ENCODE results near the gene GRID1.

The GRID1 gene

DNA sequence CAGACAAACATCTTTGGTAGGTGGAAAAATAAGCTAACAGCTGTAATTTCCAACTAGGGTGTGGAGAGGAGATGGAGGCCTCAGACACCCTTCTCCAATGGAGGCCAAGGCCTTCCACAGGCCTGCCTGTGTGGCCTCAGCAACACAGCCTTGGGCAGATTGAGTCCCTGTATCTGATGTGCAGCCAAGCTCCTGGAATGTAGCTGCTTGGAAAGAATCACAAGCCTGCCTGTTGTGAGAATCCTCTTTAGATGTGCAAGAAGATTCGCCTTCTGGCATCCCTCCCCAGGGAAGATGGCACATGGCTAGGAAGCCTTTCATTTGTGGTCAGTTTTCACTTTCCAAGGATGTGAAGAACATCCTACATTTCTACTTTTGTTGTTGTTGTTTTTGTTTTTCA, 684.0 kb downstream of the GRID1 start:
- no peak for DNase-seq (ENCODE audit: low read depth in 1 of 2, low spot score in 1 of 2)

DNA sequence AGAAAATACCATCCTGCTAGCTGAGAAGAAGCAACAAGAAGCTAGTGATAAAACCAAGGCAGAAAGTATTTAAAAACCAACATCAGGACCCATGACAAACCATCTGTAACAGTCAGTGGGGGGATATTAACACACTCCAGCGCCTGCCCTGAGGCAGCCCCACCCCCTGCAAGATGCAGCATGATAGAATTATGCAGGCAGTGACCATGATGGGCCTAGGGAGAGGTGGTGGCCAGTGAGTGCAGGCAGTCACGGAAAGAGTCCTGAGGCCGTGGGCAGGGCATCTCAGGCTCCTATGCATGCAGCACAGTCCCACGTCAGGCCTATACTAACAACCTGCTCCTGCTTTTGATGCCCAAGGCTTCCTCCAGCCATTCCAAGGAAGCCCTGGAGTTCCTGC, 686.9 kb downstream of the GRID1 start:
- no peak for DNase-seq (ENCODE audit: low read depth in 1 of 2, low spot score in 1 of 2)

DNA sequence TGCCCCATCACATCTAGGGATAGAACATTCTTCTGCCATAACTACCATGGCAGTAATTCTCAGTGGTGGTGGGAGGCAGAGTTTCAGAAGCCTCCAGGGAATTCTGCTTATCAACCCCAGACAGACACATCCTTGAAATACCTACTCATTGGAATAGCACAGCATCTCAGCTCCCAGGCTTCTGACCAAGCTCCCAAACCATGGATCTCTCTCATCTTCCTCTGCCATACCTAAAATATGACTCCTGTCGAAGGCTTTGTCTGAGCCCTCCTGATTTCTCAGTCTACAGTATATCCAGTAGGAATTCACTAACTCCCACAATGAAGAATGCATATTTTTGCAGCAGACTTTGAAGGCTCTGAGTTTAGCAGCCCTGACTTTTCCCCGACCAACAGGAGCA, 687.5 kb downstream of the GRID1 start:
- DNase-seq (ENCODE audit: low read depth in 1 of 2, low spot score in 1 of 2), result no peak

DNA sequence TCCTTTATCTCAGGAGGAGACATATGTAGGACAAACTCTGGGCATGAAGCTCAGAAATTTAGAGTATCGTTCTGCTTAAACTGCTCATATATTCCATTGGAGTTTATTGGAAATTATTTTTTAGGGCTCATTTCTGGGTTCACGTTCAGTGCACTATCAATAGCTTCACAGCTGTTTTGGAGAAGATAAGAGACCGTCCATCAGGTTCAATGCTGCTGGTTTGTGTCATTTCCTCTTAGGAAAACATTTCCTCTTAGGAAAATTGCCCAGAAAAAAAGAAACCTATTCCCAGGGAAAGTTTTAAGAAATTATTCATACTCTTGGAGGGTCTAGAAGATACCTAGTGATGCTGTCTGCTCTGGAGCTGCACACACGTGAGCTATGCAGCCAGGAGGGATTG, 691.7 kb downstream of the GRID1 start:
- no peak for DNase-seq (ENCODE audit: low read depth in 1 of 2, low spot score in 1 of 2)

DNA sequence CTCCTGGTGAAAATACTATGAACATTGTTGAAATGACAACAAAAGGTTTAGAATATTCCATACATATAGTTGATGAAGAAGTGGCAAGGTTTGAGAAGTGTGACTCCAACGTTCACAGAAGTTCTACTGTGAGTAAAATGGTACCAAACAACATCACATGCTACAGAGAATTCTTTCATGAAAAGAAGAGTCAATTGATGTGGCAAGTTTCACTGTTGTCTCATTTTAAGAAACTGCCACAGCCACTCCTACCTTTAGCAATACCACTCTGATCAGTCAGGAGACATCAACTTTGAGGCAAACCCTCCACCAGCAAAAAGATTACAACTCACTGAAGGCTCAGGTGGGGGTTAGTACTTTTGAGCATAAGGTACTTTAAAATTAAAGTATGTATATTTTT, 693.3 kb downstream of the GRID1 start:
- DNase-seq (ENCODE audit: low read depth in 1 of 2, low spot score in 1 of 2), result no peak

DNA sequence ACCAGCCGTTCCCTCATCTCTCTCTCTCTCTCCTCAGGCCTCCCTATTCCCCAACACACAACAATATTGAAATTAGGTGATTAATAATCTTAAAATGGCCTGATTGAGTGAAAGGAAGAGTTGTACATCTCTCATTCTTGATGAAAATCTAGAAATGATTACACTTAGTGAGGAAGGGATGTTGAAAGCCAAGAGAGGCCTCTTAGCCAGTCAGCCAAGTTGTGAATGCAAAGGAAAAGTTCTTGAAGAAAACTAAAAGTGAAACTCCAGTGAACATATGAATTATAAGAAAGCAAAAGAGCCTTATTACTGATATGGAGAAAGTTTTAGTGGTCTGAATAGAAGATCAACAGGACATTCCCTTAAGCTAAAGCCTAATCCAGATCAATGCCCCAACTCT, 695.1 kb downstream of the GRID1 start:
- no peak for DNase-seq (ENCODE audit: low read depth in 1 of 2, low spot score in 1 of 2)

DNA sequence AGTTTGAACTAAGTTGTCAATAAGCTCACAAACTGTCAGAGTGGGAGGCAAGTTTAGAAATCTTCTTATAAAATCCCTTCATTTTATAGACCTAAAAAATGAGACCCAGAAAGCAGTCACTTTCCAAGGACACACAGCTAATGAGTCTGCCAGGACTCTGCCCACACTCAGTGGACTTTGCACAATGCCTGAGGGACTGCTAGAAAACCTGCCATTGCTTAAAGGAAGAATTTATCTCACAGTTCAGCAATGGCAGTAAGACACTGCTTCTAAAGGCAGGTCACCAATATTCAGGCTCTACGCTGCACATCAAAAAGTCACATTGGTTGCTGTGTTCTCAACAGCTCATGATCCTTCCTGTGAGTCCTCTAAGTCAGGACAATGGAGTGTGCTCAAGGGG, 698.1 kb downstream of the GRID1 start:
- no peak for DNase-seq (ENCODE audit: low read depth in 1 of 2, low spot score in 1 of 2)

DNA sequence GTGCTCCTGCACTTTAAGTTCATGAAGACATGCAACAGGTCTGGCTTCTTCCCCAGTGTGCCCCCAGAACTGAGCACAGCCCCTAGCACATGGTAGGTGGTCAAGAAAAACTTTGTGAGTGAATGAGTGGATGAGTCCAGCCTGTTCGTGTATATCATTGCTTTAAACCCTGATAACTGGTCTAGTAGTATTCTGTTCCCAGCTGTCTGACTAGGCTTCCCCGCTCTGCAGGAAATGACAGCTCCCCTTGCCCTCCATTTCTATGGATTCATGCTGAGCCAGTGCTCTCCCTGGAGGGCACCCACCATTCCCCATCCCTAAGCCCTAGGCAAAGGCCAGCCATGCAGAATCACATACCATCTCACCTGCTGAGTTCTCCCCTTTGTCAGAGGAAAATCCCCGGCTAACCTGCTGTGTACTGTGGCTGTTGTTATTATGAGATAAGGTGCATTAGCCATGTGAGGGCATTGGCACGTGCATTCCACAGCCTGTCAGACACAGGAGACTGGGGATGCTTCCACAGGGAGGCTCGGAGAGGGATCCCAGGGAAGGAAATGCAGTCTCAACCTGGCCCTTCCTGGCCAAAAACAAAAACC, 698.9 kb downstream of the GRID1 start:
- no peak for DNase-seq (ENCODE audit: low read depth in 1 of 2, low spot score in 1 of 2)

DNA sequence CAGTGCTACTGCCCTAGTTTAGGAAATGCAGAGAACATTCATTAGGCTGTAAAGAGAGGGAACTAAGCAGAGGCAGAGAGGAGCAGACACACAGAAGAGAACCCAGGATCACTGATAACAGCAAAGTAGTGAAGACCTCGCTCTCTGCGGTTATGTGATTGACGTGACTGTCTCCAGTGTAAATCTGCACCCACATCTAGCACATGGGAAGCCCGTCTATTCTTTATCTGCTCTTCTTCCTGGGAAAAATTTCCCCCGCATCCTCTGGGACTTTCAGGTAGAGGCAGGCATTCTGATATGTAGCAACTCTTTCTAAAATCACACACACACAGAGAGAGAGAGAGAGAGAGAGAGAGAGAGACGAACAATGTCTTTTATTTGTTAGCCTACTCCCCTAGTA, 699.6 kb downstream of the GRID1 start:
- no peak for DNase-seq (ENCODE audit: low read depth in 1 of 2, low spot score in 1 of 2)

DNA sequence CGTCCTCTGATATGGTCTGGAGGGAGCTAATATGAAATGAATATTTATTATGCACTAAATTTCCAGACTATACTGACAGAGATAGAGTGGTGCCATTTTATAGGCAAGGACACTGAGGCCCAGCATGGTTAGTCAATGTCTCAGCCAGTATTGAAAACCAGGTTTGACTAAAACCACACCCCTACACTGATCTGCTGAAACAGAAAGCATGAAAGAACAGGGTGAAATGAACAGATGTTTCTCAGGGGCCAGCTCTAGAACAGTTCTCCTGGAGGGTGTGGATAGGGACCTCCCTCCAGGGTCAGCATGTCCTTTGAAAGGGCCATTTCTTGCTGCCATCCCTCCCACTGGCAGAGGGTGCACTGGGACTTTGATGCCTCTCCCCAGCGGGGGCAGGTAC, 700.5 kb downstream of the GRID1 start:
- no peak for DNase-seq (ENCODE audit: low read depth in 1 of 2, low spot score in 1 of 2)

DNA sequence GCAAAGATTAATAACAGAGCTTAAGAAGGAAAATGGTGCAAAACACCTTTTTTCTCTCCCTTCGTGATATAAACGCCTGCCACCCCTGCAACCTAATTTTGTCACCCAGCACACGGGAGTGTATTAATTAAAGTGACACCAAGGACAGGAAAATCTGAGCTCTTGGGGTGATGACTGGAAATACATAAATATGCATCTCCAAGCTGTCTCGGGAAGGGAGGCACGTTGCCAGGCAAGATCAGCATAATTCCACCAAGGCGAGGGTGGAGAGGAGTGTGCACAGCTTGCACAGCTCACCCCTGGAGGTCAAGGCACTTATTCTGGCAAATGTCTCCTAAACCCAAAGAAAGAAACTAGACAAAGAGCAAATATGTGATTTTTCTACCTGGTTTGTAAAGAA, 700.9 kb downstream of the GRID1 start:
- no peak for DNase-seq (ENCODE audit: low read depth in 1 of 2, low spot score in 1 of 2)

DNA sequence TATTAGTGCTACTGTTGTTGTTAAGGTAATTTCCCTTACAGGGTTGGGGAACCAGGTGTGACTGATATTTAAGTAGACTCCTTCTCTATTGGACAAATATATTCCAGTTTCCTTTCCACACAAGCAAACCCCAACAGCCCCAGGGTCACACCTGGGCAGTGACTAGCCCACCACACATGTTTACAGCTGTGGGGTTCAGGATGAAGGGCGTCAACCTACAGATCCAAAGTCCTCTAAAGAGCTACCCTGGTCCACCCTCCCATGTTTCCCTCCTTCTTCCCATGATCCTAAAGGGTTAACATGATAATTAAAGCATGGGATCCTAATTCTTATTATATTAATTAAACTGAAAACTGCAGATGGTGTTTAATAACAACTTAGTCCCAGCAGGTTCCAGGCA, 701.5 kb downstream of the GRID1 start:
- DNase-seq (ENCODE audit: low read depth in 1 of 2, low spot score in 1 of 2), result no peak

DNA sequence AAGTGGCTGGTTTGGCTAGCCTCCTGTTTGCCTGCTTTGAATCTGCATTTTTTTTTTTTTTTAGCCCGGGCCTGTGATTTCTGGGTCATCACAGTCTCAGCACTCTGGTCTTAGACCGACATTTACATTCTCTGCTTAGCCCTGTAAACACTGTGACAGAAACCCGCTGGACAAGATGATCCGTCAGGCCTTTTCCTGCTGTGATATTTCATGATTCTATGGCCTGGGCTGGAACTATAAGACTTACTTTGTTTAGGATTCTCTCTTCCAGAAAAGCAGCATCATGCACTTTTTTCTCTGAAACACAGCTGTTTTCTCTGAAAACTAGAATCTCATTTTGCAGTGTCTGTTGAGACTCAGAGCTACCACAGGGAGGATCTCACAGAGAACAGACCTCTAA, 705.5 kb downstream of the GRID1 start:
- DNase-seq (ENCODE audit: low read depth in 1 of 2, low spot score in 1 of 2), result no peak

DNA sequence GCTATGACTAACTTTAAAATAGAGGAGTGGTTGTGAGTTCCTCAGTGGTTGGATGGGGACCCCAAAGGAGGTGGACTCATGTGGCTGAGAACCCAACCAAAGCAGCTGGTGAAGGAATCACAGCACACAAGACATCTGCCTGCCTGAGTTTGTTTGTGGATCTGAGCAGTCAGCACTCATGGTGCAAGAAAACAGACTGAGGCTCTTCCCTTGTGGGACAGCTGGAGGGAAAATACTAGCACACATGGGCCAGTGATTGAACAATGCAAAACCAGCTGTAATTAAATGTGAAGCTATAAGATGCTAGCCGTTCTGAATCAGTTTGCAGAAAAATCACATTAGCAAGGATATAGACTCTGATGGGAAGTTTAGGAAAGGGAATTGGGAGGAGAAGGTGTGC, 707.3 kb downstream of the GRID1 start:
- DNase-seq (ENCODE audit: low read depth in 1 of 2, low spot score in 1 of 2), result no peak

DNA sequence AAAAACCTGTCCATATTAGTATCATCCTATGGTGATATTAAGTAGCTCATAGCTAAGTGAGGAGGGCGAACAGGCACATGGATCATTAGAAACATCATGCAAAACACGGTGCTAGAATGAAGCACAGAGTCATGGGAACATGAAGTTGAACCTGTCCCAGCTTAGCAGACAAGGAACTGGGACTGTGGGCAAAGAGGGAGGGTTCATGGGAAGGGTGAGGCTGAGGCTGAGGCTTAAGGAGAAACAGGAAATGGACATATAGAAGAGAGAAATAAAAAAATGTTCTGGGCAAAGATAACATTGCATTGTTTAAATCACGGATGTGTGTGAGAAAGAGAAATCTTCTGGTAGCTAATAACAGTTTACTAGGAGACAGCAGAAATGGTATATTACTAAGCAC, 708.1 kb downstream of the GRID1 start:
- no peak for DNase-seq (ENCODE audit: low read depth in 1 of 2, low spot score in 1 of 2)

DNA sequence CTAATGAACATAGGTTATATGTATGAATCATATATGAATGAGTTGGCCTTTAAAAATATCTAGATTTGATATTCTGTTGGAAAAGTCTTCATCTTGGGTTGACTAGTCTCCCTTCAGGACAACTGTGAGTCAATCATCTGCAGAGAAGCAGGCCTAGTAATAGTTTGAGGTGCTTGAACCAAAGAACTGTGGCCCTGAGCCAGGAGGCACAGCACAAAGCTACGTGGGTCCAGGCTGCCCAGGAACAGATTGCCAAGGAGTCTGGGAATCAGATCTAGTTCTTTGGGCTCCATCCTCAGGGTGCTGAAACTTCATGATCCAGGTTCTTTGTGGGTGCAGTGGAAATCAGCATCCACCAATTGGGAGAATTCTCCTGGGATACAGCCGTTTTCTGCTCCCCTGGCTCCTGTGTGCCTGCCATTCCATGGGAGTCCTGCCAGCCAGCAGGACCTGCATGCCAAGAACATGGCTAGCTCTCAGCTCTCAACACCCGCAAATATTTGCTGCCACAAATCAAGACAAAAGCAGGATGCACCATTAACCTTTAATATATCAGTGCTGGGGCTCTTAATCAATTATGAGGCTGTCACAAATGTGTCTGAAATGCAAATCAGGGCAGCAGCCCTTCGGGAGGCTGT, 709.0 kb downstream of the GRID1 start:
- no peak for DNase-seq (ENCODE audit: low read depth in 1 of 2, low spot score in 1 of 2)

DNA sequence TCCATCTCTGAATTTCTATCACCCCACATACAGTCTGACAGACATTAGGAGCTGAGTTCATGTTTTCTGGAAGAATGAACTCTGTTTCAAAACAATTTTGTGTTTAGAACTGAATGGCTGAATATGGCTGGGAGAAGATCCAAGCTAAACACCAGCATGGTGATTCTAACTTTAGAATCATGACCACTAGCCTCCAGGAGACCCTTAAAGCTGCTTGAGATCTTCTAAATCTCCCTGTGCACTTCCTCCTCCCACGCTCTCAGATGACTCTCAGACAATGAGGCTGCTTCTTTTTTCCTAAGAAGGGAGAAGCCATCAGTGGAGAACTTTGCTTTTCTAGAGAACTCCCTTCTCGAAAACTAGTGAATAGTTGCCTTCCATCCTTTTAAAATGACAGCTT, 711.2 kb downstream of the GRID1 start:
- no peak for DNase-seq (ENCODE audit: low read depth in 1 of 2, low spot score in 1 of 2)

DNA sequence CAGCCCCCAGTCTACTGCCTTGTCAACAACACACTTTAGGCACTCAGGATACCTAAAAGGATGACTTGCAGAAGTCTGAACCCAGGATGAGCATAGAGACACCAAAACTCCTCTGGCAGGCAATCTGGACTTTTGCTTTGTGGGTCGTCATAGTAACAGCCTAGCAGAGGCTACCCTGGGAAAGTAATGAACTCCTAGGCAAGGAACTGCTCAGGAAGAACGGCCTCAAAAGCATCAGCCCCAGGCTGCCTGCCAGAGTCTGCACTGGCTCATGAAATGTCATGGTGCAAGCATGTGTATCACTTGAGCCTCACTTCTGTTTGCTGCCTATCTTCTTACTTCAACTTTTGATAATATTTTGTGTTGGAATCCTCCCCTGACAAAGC, 715.1 kb downstream of the GRID1 start:
- no peak for DNase-seq (ENCODE audit: low read depth in 1 of 2, low spot score in 1 of 2)

DNA sequence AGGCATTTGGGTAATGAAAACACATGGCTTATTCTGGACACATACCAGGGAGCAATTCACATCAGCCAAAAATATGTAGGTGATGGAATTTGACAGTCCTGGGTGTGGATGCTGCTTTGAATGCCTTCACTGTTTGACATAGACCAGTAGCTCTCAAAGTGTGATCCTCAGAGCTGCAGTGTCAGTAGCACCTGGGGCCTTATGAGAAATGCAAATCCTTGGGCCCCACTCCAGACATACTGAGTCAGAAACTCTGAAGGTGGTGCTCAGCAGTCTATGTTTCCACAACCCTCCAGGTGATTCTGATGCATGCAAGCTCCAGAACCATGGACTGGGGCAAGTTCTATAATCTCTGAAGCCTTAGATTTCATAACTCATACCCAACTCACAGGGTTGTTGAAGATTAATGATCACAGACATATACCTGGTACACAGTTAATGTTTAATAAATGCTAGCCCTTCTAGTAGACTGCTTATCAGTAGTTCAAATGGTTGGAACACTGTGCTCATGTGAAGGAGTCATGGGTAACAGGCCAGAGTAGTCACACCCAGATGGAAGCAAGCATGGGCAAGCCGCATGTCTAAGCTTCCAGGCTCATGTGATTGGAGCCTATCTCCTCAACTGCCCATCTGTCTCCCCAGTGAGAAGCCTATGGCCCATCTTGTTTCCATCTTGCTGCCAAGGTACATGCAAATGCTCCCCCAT, 715.7 kb downstream of the GRID1 start:
- DNase-seq (ENCODE audit: low read depth in 1 of 2, low spot score in 1 of 2), result no peak

DNA sequence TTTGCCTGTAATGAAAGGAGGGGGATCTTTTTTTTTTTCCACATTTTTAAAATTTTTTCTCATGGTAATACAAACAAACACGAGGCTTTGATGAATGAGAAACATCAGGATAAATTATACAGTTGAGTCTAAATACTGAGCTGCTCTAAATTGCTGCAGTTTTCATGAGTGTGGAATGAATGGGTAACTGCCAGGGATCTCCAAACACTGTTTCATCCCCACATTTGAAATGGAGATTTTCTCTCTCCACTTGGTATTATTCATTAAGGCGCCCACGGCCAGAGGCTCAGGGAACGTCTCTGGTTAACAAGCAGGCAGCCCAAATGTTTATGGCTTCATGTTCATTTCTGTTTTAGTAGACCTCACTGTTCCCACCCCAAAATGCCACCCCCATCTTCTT, 717.1 kb downstream of the GRID1 start:
- no peak for DNase-seq (ENCODE audit: low read depth in 1 of 2, low spot score in 1 of 2)

DNA sequence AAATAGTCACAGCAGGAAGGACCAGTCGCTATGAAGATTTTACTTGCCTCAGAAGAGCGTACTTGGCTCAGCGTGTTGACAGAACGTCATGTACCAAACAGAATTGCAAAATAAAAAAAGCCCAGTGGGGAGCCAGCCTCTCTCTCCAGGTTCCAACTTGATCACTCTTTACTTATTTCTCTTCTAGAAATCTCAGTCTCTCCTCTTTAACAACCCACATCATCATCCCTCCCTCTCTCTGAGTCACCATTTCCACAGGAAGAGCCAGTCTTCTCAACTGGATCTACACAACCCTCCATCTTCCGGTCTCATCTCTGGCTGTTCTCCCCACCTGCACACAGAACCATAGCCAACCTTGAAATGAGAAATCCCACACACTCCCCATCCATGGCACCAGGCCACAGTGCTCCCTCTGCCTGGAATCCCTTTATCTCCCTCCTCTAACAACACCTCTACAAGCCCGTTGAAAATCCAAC, 718.3 kb downstream of the GRID1 start:
- DNase-seq (ENCODE audit: low read depth in 1 of 2, low spot score in 1 of 2), result no peak

DNA sequence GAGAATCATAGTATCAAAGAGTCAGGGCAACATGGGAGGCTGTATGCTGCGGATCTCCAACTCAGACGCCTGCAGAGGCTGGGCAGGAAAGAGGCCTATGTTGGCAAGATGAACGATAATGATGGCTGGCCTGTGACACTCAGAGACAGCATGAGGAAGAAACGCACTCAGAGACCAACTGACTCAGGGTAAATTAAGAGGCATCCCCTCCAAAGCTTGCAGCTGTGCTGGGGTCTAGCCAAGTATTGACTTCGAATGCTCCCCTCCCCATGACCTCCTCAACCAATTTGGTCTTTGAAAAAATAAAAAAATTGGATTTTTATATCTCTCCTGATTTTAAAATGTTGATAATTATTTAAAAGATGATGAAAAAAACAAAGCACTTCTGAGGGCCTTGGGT, 718.9 kb downstream of the GRID1 start:
- DNase-seq (ENCODE audit: low read depth in 1 of 2, low spot score in 1 of 2), result no peak
